AML-193 (cell line): Measurements from ENCODE around the gene ARHGAP26.
A peak's percentile ranks its signal among the peaks of the same experiment; 100 is the strongest.

Source experiments
- DNase-seq, 2 experiments: peaks; one replicate each; lab custom pipeline; 2025; lab: John Stamatoyannopoulos, UW

The ARHGAP26 gene

DNA sequence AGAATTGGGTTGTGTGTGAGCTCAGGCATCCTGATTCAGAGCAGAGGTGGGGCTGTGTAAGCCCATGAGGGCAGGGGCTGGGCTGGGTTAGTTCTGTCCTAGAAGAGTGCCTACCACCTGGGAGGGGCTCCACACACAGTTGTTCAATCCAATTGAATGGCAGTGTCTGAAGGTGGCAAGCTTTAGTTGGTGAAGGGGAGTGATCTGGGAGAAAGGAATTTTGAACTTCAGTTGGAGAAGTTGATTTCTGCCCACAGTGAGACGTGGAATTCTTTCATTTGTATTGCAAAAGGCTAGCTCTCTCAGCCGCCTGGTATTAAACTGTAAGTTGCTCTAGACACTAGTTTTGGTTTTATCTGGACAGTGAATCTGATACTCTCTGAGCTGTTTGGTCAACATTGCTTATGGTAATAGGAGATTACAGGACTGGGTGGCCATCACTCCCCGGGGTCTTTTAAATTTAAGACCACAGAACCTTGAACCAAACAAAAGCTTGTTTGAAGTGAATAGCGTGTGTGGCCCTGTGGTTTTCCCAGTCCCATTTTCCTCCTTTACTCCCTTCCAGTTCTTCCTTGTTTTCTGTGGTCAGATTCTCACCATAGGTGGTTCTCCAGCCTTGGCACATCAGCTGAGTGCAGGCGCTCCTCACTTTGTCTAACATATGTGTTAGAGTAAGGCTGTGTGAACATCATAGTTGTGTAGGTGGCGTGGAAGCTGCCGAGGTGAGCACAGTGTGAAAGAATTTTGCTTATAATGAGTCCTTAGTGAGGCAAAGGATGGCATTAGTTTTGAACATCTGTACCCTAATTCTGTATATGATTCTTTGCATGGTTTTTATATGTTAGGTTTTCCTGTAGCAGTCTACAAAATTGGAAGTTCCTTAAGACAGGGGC is 78.0 kb downstream of the ARHGAP26 start:
- no peak for DNase-seq

DNA sequence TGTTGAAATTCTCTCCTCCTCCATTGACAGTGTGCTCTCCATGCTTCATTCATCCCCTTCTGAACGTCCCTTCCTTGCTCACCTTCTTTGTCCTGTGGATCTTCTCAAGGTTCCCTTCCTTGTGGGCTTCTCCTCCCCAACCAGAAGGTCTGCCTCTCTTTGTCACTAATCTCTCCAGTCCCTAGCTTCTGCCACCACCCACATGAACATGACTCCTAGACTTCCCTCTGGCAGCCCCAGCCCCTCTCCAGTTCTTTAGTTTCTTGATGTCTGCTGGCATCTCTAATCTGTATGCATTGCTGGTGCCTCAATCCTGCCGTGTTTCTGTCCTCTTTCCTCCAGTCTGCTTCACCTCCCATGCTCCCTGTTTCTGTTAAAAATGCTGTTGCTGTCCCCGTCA is 79.3 kb downstream of the ARHGAP26 start:
- no peak for DNase-seq

GRCh38 chr5:142849880-142850279 is 79.7 kb downstream of the ARHGAP26 start:
- DNase-seq = no peak

DNA sequence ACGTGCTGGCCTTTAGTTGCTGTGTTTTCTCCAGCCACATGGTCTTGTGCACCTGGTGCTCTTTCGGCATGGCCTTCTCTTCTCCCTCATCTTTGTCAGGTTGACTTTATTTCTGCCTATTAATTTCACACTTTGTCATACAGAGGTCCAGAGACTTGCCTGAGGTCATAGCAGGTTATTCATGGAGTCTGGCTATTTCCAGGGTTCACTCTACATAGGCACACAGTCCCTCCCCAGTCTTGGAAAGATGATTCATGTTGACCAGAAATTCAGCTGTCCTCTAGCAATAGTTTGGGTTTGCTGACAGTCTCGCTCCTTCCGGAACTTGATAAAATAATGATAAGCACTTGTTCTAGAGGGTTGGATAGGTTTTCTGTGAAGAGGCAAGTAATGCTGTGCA is 81.6 kb downstream of the ARHGAP26 start:
- DNase-seq = no peak

GRCh38 chr5:142852416-142853198 is 82.4 kb downstream of the ARHGAP26 start:
- no peak for DNase-seq

GRCh38 chr5:142853682-142854081 is 83.5 kb downstream of the ARHGAP26 start:
- DNase-seq = no peak

DNA sequence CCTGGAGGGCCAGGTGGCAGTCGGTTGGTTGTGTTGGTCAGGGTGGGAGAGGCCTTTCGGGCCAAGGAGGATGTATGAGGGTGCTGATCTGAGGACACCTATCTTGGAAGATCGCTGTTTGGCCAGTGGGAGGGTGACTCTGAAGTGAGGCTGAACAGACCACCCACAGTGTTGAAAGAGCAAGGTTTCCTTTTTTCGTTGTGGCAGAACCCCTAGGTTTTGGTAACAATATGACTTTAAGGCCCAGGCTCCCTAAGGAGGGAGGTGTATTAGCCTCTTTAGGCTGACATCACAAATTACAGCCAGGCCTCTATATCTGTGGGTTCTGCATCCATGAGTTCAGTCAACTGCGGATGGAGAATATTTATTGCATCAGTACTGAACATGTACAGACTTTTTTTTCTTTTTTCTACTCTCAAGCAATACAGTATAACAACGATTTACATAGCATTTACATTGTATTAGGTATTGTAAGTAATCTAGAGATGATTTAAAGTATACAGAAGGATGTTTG is 86.1 kb downstream of the ARHGAP26 start:
- DNase-seq = no peak

- DNase-seq = no peak
Measured at GRCh38 chr5:142857405-142857804, 87.2 kb downstream of the ARHGAP26 start.

DNA sequence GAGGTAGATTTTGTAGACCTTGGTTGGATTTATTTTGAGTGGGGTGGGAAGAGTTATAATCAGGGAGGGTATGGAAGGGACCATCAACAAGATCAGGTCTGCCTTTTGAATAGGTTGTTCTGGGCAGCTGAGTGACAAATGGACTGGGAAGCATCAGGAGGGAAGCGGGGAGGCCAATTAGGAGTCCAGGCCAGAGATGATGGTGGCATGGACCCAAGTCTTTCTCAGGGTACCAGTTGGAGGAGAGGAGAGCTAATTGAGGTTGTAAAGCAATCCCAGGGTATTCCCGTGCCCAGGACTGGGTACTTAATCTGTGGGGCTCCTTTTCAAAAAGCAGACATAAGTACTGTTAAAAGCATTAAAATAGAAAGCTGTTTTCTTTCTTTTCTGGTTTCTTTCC is 88.9 kb downstream of the ARHGAP26 start:
- DNase-seq = no peak

DNA sequence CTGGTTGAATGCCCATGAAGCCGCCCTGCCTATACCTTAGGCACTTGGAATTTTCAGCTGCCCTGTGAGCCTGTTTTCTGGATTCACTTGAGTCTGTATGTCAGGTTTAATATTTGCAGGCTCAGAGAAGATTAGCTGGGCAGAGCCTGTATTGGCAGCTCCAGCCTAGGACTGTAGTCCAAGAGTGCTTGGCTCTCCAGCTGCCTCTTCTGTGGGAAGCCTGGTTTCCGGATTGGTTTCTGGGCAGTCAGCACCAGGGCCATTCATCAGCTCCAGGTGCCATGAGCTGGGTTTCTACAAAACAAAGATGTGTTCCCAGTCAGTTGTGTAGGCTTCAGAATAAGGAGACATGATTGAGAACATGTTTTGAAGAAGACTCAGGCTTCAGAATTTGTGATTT is 90.1 kb downstream of the ARHGAP26 start:
- no peak for DNase-seq

DNA sequence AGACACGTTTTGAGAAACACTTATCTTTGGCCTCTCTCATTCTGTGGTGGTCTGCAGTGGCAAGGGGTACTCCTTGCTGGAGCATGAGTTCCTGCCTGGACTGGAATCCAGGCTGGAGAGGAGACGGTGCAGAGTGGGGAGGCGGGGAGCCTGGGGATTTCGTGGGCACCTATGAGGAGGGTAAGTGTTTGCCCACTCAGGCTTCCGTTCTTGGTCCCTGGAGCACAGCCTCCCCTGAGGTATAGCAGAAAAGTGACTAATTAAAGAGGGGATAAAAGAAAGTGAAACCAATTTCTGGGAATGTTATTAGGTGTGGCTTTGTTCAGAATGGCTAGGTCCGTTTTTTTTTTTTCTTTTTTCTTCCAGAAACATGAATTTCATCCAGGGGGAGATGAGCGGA is 90.8 kb downstream of the ARHGAP26 start:
- no peak for DNase-seq

DNA sequence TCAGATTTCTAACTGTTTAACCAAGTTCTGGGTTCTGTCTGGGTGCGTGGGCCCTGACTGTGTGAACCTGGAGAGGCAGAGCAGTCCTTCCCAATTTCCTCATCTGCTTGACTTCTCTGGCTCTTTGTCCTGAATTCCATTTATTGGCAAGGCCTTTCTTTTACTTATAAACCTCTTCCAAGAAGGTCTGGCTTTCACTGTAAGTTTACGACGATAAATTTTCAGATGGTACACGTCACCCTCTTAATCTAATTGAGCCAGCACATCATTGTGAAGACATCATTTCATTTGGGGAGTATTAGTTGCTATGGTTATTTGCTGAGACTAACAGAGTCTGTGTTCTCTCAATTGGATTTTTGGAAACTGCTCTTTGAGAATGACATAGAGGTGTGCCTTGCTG is 92.4 kb downstream of the ARHGAP26 start:
- DNase-seq = no peak

GRCh38 chr5:142863856-142864255 is 93.7 kb downstream of the ARHGAP26 start:
- DNase-seq = no peak

DNA sequence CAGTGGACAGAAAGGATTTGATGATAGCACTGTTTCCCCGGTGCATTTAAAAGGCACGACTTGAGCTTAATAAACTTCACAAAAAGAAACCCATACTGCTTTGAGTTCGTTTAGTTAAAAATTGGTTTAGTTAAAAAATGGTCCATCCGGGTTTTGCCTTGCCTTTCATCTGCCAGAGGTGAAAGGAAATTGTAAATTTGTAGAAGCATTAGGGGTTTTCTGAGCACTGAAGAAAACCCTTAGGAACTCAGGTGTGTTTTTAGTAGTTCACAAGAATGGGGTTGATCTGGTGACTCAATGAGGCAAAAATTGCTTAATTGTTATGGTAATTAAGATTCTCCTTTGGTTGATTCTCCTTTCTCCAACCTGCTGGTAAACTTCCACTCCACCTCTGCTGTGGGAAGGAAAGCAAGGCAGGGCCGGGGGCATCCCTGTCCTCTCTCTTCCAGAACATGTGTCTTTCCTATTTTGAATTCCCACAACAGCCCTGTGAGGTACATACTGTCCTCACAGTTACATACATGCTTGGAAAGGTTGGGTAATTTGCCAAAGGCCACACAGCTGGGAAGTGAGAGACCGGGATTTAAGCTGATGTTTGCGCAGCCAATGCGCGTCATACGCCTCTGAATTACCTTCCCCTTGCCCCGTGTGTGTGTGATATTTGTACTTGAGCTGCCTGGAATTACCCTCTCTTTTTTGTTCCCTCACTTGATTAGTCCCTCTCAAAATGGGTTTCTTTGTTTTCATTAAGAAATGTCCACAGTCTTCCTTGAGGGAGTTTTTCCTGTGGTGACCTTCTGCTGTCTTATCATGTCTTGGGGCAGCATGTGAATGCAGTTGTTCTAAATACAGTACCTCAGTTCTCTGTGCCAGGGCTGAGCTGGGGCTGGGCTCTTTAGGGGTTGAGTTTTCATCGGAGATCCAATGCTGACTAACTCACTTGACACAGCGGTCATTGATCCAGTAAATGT is 94.4 kb downstream of the ARHGAP26 start:
- DNase-seq = no peak

- DNase-seq = no peak
Measured at GRCh38 chr5:142865631-142866030, 95.5 kb downstream of the ARHGAP26 start.

DNA sequence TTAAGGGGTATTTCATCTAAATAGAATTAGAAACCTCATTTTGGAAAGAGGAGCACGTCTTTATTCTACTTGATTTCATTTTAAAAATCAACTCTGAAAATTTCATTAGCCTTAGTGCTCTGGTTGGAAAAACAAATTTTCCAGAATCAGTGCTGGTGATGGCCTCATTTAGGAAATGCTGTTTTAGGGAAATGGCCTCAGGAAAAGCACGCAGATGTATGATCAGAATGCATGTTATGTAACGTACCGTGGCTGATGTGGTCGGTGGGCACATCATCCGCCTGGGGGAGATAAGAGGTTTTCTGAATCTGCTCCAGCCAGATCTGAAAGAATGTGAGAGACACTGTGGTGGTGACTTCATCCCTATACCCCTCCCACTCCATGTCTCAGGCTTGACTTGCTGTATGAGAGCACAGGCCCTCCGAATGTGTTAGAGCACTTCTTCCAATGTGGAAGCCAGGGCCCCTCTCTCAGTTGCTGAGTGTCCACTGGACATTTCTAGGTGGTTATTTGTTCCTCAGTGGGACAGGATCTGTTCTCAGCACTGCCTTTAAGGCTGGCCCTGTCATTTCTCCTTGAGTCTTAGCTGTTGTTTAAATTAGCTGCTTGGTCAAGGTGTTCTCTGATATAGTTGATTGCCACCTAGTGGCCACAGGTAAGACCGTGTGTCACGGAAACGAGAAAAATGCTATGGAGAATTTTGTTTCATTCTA is 96.5 kb downstream of the ARHGAP26 start:
- peak; percentile 67 to 77 for DNase-seq

GRCh38 chr5:142869886-142870285 is 99.7 kb downstream of the ARHGAP26 start:
- no peak for DNase-seq

GRCh38 chr5:142870532-142871362 is 100.6 kb downstream of the ARHGAP26 start:
- no peak for DNase-seq

DNA sequence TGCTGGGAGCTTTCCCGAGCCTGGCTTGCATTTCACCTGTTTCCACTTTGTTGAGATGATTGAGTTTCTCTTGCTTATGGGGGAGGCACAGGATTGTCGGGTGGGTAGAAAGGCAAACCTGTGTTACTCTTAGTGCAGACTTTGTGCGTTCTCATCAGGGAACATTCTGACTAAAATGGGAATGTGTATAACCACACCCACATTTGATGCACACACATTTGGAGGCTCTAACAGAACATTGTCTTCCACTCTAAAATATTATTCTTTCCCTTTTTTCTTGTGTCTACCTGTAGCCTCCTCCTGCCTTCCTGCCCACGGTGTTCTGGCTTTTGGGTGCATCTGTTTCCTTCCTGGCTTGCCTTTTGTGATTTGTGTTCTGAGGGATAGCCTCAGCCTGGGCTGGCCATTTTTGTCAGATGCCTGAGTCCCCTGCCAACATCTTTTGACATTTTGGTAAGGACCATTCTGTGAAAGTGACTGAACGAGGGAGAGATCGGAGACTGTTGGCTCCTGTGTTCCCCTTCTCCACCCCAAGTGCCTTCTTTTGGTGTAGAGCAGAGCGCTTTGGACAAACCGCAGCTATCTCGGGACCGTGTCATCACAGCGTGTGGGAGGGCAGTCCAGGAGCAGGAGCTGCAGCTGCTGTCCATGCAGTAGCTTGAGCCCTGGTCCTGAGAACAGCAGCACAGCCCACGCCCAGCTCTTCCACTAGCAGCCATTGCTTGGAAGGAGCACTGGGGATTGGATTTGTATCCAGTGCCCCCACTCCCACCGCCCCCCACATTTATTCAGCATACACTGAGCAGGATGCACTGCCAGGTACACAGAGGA is 101.4 kb downstream of the ARHGAP26 start:
- DNase-seq = no peak
